Measurements from ENCODE around the gene ATG9B.
"Not testable (repeated sequence)": the region's sequence is repeated elsewhere in the genome, so short reads cannot be mapped to it uniquely, and the experiment has no call there.

The ATG9B gene

GRCh38 chr7:151035026-151035717, 10.9 kb upstream of the ATG9B start:
- no peak for DNase-seq (ENCODE audit: low spot score)

GRCh38 chr7:151034312-151035025, 10.2 kb upstream of the ATG9B start:
- DNase-seq (ENCODE audit: low spot score): no peak

GRCh38 chr7:151033864-151034249, 9.6 kb upstream of the ATG9B start:
- no peak for DNase-seq (ENCODE audit: low spot score)

GRCh38 chr7:151032936-151033863, 8.9 kb upstream of the ATG9B start:
- DNase-seq (ENCODE audit: low spot score): no peak

- DNase-seq (ENCODE audit: low spot score): no peak
These were observed 6.7 kb upstream of the ATG9B start for GRCh38 chr7:151031011-151031410.

GRCh38 chr7:151028948-151029501, 4.7 kb upstream of the ATG9B start:
- DNase-seq (ENCODE audit: low spot score): no peak

GRCh38 chr7:151028131-151028947, 4.0 kb upstream of the ATG9B start, which contains the start of gene ABCB8:
ABCB8 (plus strand) TSS chr7:151028450; CDS start chr7:151028516, 66 bp downstream.
- DNase-seq (ENCODE audit: low spot score): peak; percentile 100

- DNase-seq (ENCODE audit: low spot score): not testable (repeated sequence)
These were observed 3.4 kb upstream of the ATG9B start for GRCh38 chr7:151027728-151028130.

- DNase-seq (ENCODE audit: low spot score): not testable (repeated sequence)
These were observed 2.8 kb upstream of the ATG9B start for GRCh38 chr7:151026771-151027727.

- DNase-seq (ENCODE audit: low spot score): no peak
These were observed 1.8 kb upstream of the ATG9B start for GRCh38 chr7:151025924-151026671.

GRCh38 chr7:151023232-151023631, 1.1 kb downstream of the ATG9B start:
- no peak for DNase-seq (ENCODE audit: low spot score)

- no peak for DNase-seq (ENCODE audit: low spot score)
These were observed 4.1 kb downstream of the ATG9B start for GRCh38 chr7:151020231-151020630.

GRCh38 chr7:151019130-151019447, 5.2 kb downstream of the ATG9B start:
- no peak for DNase-seq (ENCODE audit: low spot score)

GRCh38 chr7:151018421-151019129, 5.7 kb downstream of the ATG9B start:
- DNase-seq (ENCODE audit: low spot score): no peak

- DNase-seq (ENCODE audit: low spot score): peak; percentile 57
These were observed 6.3 kb downstream of the ATG9B start for GRCh38 chr7:151017953-151018420.

GRCh38 chr7:151017370-151017952, 6.8 kb downstream of the ATG9B start:
- no peak for DNase-seq (ENCODE audit: low spot score)

GRCh38 chr7:151016942-151017341, 7.4 kb downstream of the ATG9B start:
- DNase-seq (ENCODE audit: low spot score): no peak

- DNase-seq (ENCODE audit: low spot score): no peak
These were observed 7.8 kb downstream of the ATG9B start for GRCh38 chr7:151016505-151016904.

Data from AG08395 (cell line).